NCI-H774 (cell line): ENCODE measurements around the gene PAK5.

ENCODE experiments used
- DNase-seq: peaks from one replicate; lab custom pipeline; 2025; lab: John Stamatoyannopoulos, UW

Gene PAK5

GRCh38 chr20:9789131-9789530 lies 49.7 kb downstream of the PAK5 start:
- DNase-seq, result no peak

GRCh38 chr20:9775176-9775575 lies 63.7 kb downstream of the PAK5 start:
- DNase-seq, result no peak

- no peak for DNase-seq
Observed at GRCh38 chr20:9769954-9770353, 68.9 kb downstream of the PAK5 start.

- no peak for DNase-seq
Observed at GRCh38 chr20:9761476-9761875, 77.4 kb downstream of the PAK5 start.

- no peak for DNase-seq
Observed at GRCh38 chr20:9759392-9759791, 79.5 kb downstream of the PAK5 start.

GRCh38 chr20:9758752-9759151 lies 80.1 kb downstream of the PAK5 start:
- no peak for DNase-seq

GRCh38 chr20:9756660-9757059 lies 82.2 kb downstream of the PAK5 start:
- DNase-seq, result no peak

- no peak for DNase-seq
Observed at GRCh38 chr20:9755301-9755700, 83.6 kb downstream of the PAK5 start.

GRCh38 chr20:9744551-9744950 lies 94.3 kb downstream of the PAK5 start:
- DNase-seq, result no peak

GRCh38 chr20:9743871-9744270 lies 95.0 kb downstream of the PAK5 start:
- no peak for DNase-seq

GRCh38 chr20:9742821-9743220 lies 96.1 kb downstream of the PAK5 start:
- DNase-seq, result no peak

- DNase-seq, result no peak
Observed at GRCh38 chr20:9741996-9742395, 96.9 kb downstream of the PAK5 start.

- DNase-seq, result no peak
Observed at GRCh38 chr20:9740486-9740885, 98.4 kb downstream of the PAK5 start.

GRCh38 chr20:9739991-9740390 lies 98.9 kb downstream of the PAK5 start:
- no peak for DNase-seq

- no peak for DNase-seq
Observed at GRCh38 chr20:9736373-9736772, 102.5 kb downstream of the PAK5 start.

- DNase-seq, result no peak
Observed at GRCh38 chr20:9723501-9724202, 115.2 kb downstream of the PAK5 start.

GRCh38 chr20:9711872-9712271 lies 127.0 kb downstream of the PAK5 start:
- DNase-seq, result no peak

- no peak for DNase-seq
Observed at GRCh38 chr20:9710685-9711084, 128.2 kb downstream of the PAK5 start.

- DNase-seq, result no peak
Observed at GRCh38 chr20:9705722-9706476, 133.0 kb downstream of the PAK5 start.

- DNase-seq, result no peak
Observed at GRCh38 chr20:9699181-9699580, 139.7 kb downstream of the PAK5 start.

- DNase-seq, result no peak
Observed at GRCh38 chr20:9689041-9689440, 149.8 kb downstream of the PAK5 start.

- DNase-seq, result no peak
Observed at GRCh38 chr20:9686866-9687265, 152.0 kb downstream of the PAK5 start.

GRCh38 chr20:9686455-9686854 lies 152.4 kb downstream of the PAK5 start:
- no peak for DNase-seq

- no peak for DNase-seq
Observed at GRCh38 chr20:9686001-9686400, 152.9 kb downstream of the PAK5 start.
